ENCODE measurements around the gene FOXK2. TPM values are rescaled to one million over a fixed set of nuclear protein-coding genes. Genes with fewer than 3 reads are reported as not detected.

FOXK2 gene
- total RNA-seq, 4 donors from 2014 or later, result 27.0 to 51.6 (median 45.3) TPM

DNA sequence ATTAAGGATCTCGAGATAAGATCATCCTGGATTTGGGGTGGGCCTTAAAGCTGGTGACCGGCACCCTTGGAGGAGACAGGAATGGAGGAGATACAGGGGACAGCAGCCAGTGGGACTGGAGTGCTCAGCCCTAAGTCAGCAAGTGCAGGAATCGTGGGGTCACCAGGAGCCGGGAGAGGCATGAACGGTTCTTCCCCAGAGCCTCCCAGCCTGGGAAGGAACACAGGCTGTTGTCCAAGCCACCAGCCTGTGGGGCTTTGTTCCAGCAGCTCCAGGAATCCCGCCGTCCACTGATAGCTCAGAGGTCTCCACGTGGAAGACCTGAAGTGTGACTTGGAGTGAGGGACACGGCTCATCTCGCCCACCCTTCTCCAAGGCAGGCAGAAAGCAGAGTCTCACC, 131.2 kb downstream of the FOXK2 start:
- Histone ChIP-seq H3K9me3 (no peaks in the 10 kb centered on the region), H3K27ac (replicated peaks in 1 of 4) (no peak overlapping the region), H3K4me1 (peaks cover 16 to 28% (median 25%) of the 10 kb centered on the region in 4 donors), H3K36me3 (peaks cover 0 to 8% (median 0%) of the 10 kb centered on the region in 4 donors), H3K4me3 (no peak overlapping the region), H3K27me3 (no peaks in the 10 kb centered on the region)
- intact Hi-C loops (cut with DNase I), result loop anchor here (5.0 kb wide), 1 partner anchor 102 kb away; the partner anchor contains the start of gene TBCD
- TF ChIP-seq EP300 (IDR thresholded peaks at IDR 0.05), result no peak
- TF ChIP-seq, protein P1, sequence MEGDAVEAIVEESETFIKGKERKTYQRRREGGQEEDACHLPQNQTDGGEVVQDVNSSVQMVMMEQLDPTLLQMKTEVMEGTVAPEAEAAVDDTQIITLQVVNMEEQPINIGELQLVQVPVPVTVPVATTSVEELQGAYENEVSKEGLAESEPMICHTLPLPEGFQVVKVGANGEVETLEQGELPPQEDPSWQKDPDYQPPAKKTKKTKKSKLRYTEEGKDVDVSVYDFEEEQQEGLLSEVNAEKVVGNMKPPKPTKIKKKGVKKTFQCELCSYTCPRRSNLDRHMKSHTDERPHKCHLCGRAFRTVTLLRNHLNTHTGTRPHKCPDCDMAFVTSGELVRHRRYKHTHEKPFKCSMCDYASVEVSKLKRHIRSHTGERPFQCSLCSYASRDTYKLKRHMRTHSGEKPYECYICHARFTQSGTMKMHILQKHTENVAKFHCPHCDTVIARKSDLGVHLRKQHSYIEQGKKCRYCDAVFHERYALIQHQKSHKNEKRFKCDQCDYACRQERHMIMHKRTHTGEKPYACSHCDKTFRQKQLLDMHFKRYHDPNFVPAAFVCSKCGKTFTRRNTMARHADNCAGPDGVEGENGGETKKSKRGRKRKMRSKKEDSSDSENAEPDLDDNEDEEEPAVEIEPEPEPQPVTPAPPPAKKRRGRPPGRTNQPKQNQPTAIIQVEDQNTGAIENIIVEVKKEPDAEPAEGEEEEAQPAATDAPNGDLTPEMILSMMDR (IDR thresholded peaks at IDR 0.05), result no peak
- no peak for TF ChIP-seq POLR2A (IDR thresholded peaks at IDR 0.05; ENCODE audit: low read depth)
- no peak for TF ChIP-seq POLR2AphosphoS5 (IDR thresholded peaks at IDR 0.05)
- no peak for DNase-seq (ENCODE audit: extremely low spot score)
- WGBS, result 74% methylated on average over 10 of the region's 10 CpGs

DNA sequence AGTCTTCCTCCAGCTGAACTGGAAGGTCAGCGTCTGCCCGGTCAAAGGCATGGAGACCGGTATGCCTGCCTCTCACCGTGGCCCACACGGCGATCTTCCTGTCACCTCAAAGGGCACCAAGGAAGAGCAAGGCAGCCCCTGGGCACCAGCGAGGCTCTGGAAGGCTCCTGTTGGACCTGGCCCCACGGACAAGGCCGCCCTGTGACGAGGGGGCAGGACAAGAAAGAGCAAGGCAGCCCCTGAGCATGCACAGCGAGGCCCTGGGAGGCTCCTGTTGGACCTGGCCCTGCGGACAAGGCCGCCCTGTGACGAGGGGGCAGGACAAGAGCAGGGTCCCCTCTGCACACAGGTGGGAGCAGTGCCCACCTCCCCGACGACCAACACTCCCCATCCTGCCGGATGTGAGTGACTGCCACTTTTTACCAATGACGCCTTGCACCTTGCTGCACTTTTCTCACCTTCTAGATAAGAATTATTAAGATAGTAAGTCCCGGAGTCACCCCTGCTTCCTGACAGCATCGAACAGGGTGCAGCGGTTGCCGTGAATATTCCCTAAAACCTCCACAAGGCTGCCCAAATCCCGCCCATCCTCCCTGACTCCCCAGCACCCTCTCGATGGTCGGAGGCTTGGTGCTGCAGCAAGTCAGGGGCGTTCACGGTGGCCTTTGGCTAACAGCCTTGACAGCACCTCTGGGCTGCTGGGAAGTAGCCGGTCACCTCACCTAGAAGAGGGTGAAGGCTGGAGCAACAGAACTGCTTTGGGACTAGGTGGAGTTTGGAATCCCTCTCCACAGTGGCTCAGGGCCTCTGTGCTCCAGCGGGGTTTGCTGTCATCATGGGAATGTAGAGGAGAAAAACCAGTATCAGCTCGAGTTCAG, 134.4 kb downstream of the FOXK2 start:
- H3K4me3 ChIP-seq, result no peak overlapping the region
- intact Hi-C loops (cut with DNase I), result loop anchor here (5.0 kb wide), 1 partner anchor 98 kb away; the partner anchor contains the start of gene TBCD
- peaks cover 0 to 7% (median 4%) of the 10 kb centered on the region in 4 donors for H3K4me1 ChIP-seq
- no peak overlapping the region for H3K27ac ChIP-seq (replicated peaks in 1 of 4)
- peaks cover 8 to 40% (median 24%) of the 10 kb centered on the region in 4 donors for H3K36me3 ChIP-seq
- no peaks in the 10 kb centered on the region for H3K9me3 ChIP-seq
- H3K27me3 ChIP-seq, result no peaks in the 10 kb centered on the region
- no peak for TF ChIP-seq POLR2AphosphoS5 (IDR thresholded peaks at IDR 0.05)
- no peak for TF ChIP-seq EP300 (IDR thresholded peaks at IDR 0.05)
- TF ChIP-seq, protein P1 (IDR thresholded peaks at IDR 0.05), result no peak
- TF ChIP-seq POLR2A (IDR thresholded peaks at IDR 0.05; ENCODE audit: low read depth), result no peak
- DNase-seq (ENCODE audit: extremely low spot score), result no peak
- 87% methylated on average over 25 of the region's 30 CpGs for WGBS

Other genes starting within 250 kb of the FOXK2 start
- gene CSNK1D, start 246.0 kb upstream of the FOXK2 start, total RNA-seq, result 10 to 100 TPM; 47.2 to 65.5 (median 61.0) TPM
- 1 to 10 TPM in 2 of 4 donors, under 1 TPM in 1, not detected in 1; 0.91 to 5.7 (median 2.0) TPM for gene CD7, start 202.1 kb upstream of the FOXK2 start, total RNA-seq
- gene SECTM1, start 186.0 kb upstream of the FOXK2 start, total RNA-seq, result 10 to 100 TPM in 3 of 4 donors, 1 to 10 TPM in 1; 10.0 to 41.1 (median 22.2) TPM
- gene TEX19, start 160.5 kb upstream of the FOXK2 start, total RNA-seq, result not detected
- gene UTS2R, start 148.0 kb upstream of the FOXK2 start, total RNA-seq, result not detected
- gene HEXD, start 101.4 kb upstream of the FOXK2 start, total RNA-seq, result 10 to 100 TPM; 15.7 to 27.1 (median 20.6) TPM
- 10 to 100 TPM; 21.6 to 35.3 (median 28.5) TPM for gene OGFOD3, start 101.1 kb upstream of the FOXK2 start, total RNA-seq
- 10 to 100 TPM; 40.7 to 78.3 (median 69.7) TPM for gene CYBC1, start 69.0 kb upstream of the FOXK2 start, total RNA-seq
- 10 to 100 TPM; 26.2 to 30.9 (median 29.3) TPM for gene NARF, start 61.0 kb upstream of the FOXK2 start, total RNA-seq
- 10 to 100 TPM; 57.3 to 81.4 (median 74.4) TPM for gene WDR45B, start 128.7 kb downstream of the FOXK2 start, total RNA-seq
- gene RAB40B, start 179.0 kb downstream of the FOXK2 start, total RNA-seq, result 10 to 100 TPM in 3 of 4 donors, 1 to 10 TPM in 1; 6.2 to 24.3 (median 19.4) TPM
- gene FN3KRP, start 197.0 kb downstream of the FOXK2 start, total RNA-seq, result 10 to 100 TPM; 11.5 to 27.5 (median 17.3) TPM
- gene FN3K, start 215.9 kb downstream of the FOXK2 start, total RNA-seq, result 10 to 100 TPM in 1 of 4 donors, 1 to 10 TPM in 3; 3.4 to 22.7 (median 6.5) TPM
- 10 to 100 TPM; 38.1 to 56.7 (median 53.6) TPM for gene TBCD, start 232.3 kb downstream of the FOXK2 start, total RNA-seq

Measured in esophagus muscularis mucosa (tissue), 4 donors.